ENCODE measurements around the gene ZNF662. TPM values are rescaled to one million over a fixed set of nuclear protein-coding genes. Genes with fewer than 3 reads are reported as not detected.

ZNF662 gene
- total and polyA plus RNA-seq, 9 of the 15 experiments (the other 6 are each of a cell fraction or from before 2014, with no cell fraction given), result 0.07 to 0.55 (median 0.27) TPM

GRCh38 chr3:42884324-42884723 lies 21.6 kb upstream of the ZNF662 start (continued):
- TF ChIP-seq ZNF140 (CRISPR knock-in tag; IDR thresholded peaks at IDR 0.05) (no peak), HBP1 (CRISPR knock-in tag; IDR thresholded peaks at IDR 0.05) (no peak), C11orf30 (IDR thresholded peaks at IDR 0.05; ENCODE audit: low read depth) (peak; percentile 73), SMARCE1 (IDR thresholded peaks at IDR 0.05) (no peak), SRF (CRISPR knock-in tag; IDR thresholded peaks at IDR 0.05) (peak in 1 of 2 experiments; percentile 81; a peak in 1 of 4 replicates), L3MBTL2 (IDR thresholded peaks at IDR 0.05) (no peak), MAFF (IDR thresholded peaks at IDR 0.05; ENCODE audit: low read length) (peak; percentile 45; the same call in 1 of the 2 replicates)
- TF ChIP-seq, protein P1, sequence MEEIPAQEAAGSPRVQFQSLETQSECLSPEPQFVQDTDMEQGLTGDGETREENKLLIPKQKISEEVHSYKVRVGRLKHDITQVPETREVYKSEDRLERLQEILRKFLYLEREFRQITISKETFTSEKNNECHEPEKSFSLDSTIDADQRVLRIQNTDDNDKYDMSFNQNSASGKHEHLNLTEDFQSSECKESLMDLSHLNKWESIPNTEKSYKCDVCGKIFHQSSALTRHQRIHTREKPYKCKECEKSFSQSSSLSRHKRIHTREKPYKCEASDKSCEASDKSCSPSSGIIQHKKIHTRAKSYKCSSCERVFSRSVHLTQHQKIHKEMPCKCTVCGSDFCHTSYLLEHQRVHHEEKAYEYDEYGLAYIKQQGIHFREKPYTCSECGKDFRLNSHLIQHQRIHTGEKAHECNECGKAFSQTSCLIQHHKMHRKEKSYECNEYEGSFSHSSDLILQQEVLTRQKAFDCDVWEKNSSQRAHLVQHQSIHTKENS (CRISPR knock-in tag; IDR thresholded peaks at IDR 0.05), result no peak

GRCh38 chr3:42886294-42886822 lies 19.6 kb upstream of the ZNF662 start:
- ChIA-PET CTCF (ENCODE audit: low intra/inter-chr PET ratio) (no interaction called here), POLR2A (no interaction called here)
- H3K4me3 ChIP-seq, result no peak overlapping the region
- DNase-seq (ENCODE audit: extremely low read depth in 1 of 4, low spot score in 3 of 4) (no peak), ATAC-seq (no peak), FAIRE-seq (no peak)
- H3K9me1 ChIP-seq (ENCODE audit: control insufficient read depth, insufficient read depth, low read length), result no peaks in the 10 kb centered on the region
- BruUV-seq (replicated peaks), result no TSS peak
- H2AFZ ChIP-seq (ENCODE audit: low read depth, low read length), result no peak overlapping the region
- H3K27ac ChIP-seq (ENCODE audit: extremely low read depth, low read depth, low read length), result no peak overlapping the region
- H3K9ac ChIP-seq (ENCODE audit: insufficient read depth in 1 of 2, low read depth in 2 of 2, low read length in 2 of 2), result no peak overlapping the region
- no peaks in the 10 kb centered on the region for H3K9me3 ChIP-seq (replicated peaks; ENCODE audit: control insufficient read depth, insufficient read depth, low read depth, low read length)
- TF ChIP-seq FOSL1 (tag; conservative IDR thresholded peaks at IDR 0.05) (no peak), RFX1 (IDR thresholded peaks at IDR 0.05) (peak; percentile 62), HES1 (IDR thresholded peaks at IDR 0.05; ENCODE audit: low read depth) (no peak), MAFF (IDR thresholded peaks at IDR 0.05; ENCODE audit: low read length) (peak; percentile 35; the same call in 1 of the 2 replicates), MAFG (tag; conservative IDR thresholded peaks at IDR 0.05) (peak; percentile 77), RCOR1 (IDR thresholded peaks at IDR 0.05; ENCODE audit: borderline replicate concordance in 1 of 2, low read depth in 2 of 2, low read length in 2 of 2) (no peak), C11orf30 (IDR thresholded peaks at IDR 0.05; ENCODE audit: low read depth) (peak; percentile 42), NFE2 (IDR thresholded peaks at IDR 0.05; ENCODE audit: low read depth) (peak; percentile 52; the same call in 1 of the 2 replicates), NFE2L1 (tag; IDR thresholded peaks at IDR 0.05; ENCODE audit: borderline replicate concordance, low read depth) (peak; percentile 53; the same call in 1 of the 2 replicates), ZNF316 (IDR thresholded peaks at IDR 0.05) (0 out of 2 replicates have a peak, but pooled peaks have one; percentile 26)
- TF ChIP-seq, protein P2, sequence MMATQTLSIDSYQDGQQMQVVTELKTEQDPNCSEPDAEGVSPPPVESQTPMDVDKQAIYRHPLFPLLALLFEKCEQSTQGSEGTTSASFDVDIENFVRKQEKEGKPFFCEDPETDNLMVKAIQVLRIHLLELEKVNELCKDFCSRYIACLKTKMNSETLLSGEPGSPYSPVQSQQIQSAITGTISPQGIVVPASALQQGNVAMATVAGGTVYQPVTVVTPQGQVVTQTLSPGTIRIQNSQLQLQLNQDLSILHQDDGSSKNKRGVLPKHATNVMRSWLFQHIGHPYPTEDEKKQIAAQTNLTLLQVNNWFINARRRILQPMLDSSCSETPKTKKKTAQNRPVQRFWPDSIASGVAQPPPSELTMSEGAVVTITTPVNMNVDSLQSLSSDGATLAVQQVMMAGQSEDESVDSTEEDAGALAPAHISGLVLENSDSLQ (IDR thresholded peaks at IDR 0.05), result peak; percentile 65; the same call in 1 of the 2 replicates
- intact Hi-C loops (cut with micrococcal nuclease) (loop anchor here (10.0 kb wide), 1 partner anchor 312 kb away; no protein-coding TSS in a partner anchor), in situ Hi-C loops (cut with MboI) (no loop called here)
- 0 out of 5 replicates have a peak, but pooled peaks cover 0 to under 1% of the 10 kb centered on the region in 2 experiments for H3K4me1 ChIP-seq (replicated peaks in 1 of 2; ENCODE audit: control insufficient read depth in 2 of 2, insufficient read depth in 2 of 2, low read length in 2 of 2)
- peaks cover 3 to 6% of the 10 kb centered on the region in 2 experiments; a peak in 2 of 5 replicates for H3K27me3 ChIP-seq (ENCODE audit: control insufficient read depth in 2 of 2, insufficient read depth in 2 of 2, low read length in 2 of 2)
- no peak overlapping the region for H3K4me2 ChIP-seq (ENCODE audit: insufficient read depth, low read length)
- no peaks in the 10 kb centered on the region for H3K79me2 ChIP-seq (ENCODE audit: control insufficient read depth, insufficient read depth, low read length)
- 0% methylated on average over 1 of the region's 1 CpG for WGBS (ENCODE audit: insufficient coverage, low coverage, missing lambda C conversion rate)
- H3K36me3 ChIP-seq (ENCODE audit: control insufficient read depth, insufficient read depth, low read length), result no peaks in the 10 kb centered on the region
- no peaks in the 10 kb centered on the region for H4K20me1 ChIP-seq (replicated peaks; ENCODE audit: control insufficient read depth, insufficient read depth, low read length)

Data from K562 (cell line).